Lower lobe of right lung (tissue), 2 donors: ENCODE results near the gene NRBF2. TPM values are rescaled to one million over a fixed set of nuclear protein-coding genes. Genes with fewer than 3 reads are reported as not detected.
"Not testable (repeated sequence)": the region's sequence is repeated elsewhere in the genome, so short reads cannot be mapped to it uniquely, and the experiment has no call there.

Experiments used
- ATAC-seq, 2 donors: fragments of 200-7000 bp; cut with Tn5 transposase; one replicate each; pipeline ENCODE4 v1.9.1; 2020 to 2022; ENCODE audit warnings: mild to moderate bottlenecking in 2 of 2, moderate library complexity in 2 of 2
- DNase-seq: peaks from one replicate; pipeline ENCODE4 v3.0.0-alpha.2; 2020
- H3K27ac ChIP-seq: fragments of 200-600 bp; one replicate; pipeline ENCODE4 v1.8.0; 2022
- H3K27me3 ChIP-seq: fragments of 200-600 bp; one replicate; pipeline ENCODE4 v1.8.0; 2022; ENCODE audit warnings: low read depth
- H3K36me3 ChIP-seq: fragments of 200-600 bp; one replicate; pipeline ENCODE4 v1.8.0; 2022; ENCODE audit warnings: mild to moderate bottlenecking
- H3K4me1 ChIP-seq: fragments of 200-600 bp; one replicate; pipeline ENCODE4 v1.8.0; 2022
- H3K4me3 ChIP-seq: fragments of 200-600 bp; one replicate; pipeline ENCODE4 v1.8.0; 2022; ENCODE audit warnings: mild to moderate bottlenecking
- H3K9me3 ChIP-seq: fragments of 200-600 bp; one replicate; pipeline ENCODE4 v1.8.0; 2022
- CTCF ChIP-seq: fragments of 200-600 bp; IDR thresholded peaks from one replicate; pipeline ENCODE4 v1.8.0; 2022; ENCODE audit warnings: antibody characterized with exemption, mild to moderate bottlenecking
- intact Hi-C: fragments of 100-400 bp; cut with DNase I; formaldehyde crosslinking; loops from one replicate; pipeline ENCODE4 v1.11.0; 2022
- long read RNA-seq: library from polyadenylated mRNA; unstranded; transcript quantifications from one replicate; pipeline ENCODE4 v2.0.0, GENCODE V29; 2021
- total RNA-seq: library from RNA; stranded (reverse); fragmentation: NEBNext Ultra II Directional; extraction: Animal tissue kit (Norgen Biotek cat#: 25700); gene quantifications from one replicate; pipeline ENCODE4 v1.2.1, GENCODE V29; 2021
- donor health status: DM: no; HTN: yes; CAD: no; lungs with severe emphysema.

NRBF2 gene
- 24.3 TPM for total RNA-seq
- long read RNA-seq, transcript NRBF2-201 (4 exons, 1,853 nt), result major isoform, 70 of 71 reads
- long read RNA-seq, partial matches to known transcripts, result 0 of 71 reads
- long read RNA-seq, other reads (novel, unspliced or antisense), result 1 of 71 reads

GRCh38 chr10:63133056-63133820 is at the start of gene NRBF2:
NRBF2 (plus strand) TSS chr10:63133328; CDS start chr10:63133471, 143 bp downstream.
- H3K27me3 ChIP-seq, result no peaks in the 10 kb centered on the region
- intact Hi-C loops, result no loop called here
- ATAC-seq, result peak; percentile 99
- TF ChIP-seq CTCF, result peak; percentile 23
- H3K36me3 ChIP-seq, result no peaks in the 10 kb centered on the region
- H3K4me3 ChIP-seq, result peak within 1 kb of the TSS; percentile 92
- DNase-seq, result peak; percentile 99
- no peaks in the 10 kb centered on the region for H3K9me3 ChIP-seq
- H3K27ac ChIP-seq, result peak within 1 kb of the TSS; percentile 97
- H3K4me1 ChIP-seq, result peaks cover 44% of the 10 kb centered on the region

- DNase-seq, H3K27ac ChIP-seq, H3K4me3 ChIP-seq, H3K36me3 ChIP-seq, ATAC-seq, H3K9me3 ChIP-seq, intact Hi-C loops, H3K4me1 ChIP-seq, H3K27me3 ChIP-seq: not testable (repeated sequence)
Observed at GRCh38 chr10:63083406-63083805, 49.7 kb upstream of the NRBF2 start.

GRCh38 chr10:63083904-63084689 is 49.0 kb upstream of the NRBF2 start:
- Histone ChIP-seq H3K4me1 (no peaks in the 10 kb centered on the region), H3K36me3 (no peaks in the 10 kb centered on the region), H3K4me3 (no peak overlapping the region), H3K9me3 (no peaks in the 10 kb centered on the region), H3K27ac (no peak overlapping the region), H3K27me3 (no peaks in the 10 kb centered on the region)
- no peak for DNase-seq
- peak; percentile 86 to 88 for ATAC-seq
- TF ChIP-seq CTCF, result peak; percentile 66
- intact Hi-C loops, result no loop called here

DNA sequence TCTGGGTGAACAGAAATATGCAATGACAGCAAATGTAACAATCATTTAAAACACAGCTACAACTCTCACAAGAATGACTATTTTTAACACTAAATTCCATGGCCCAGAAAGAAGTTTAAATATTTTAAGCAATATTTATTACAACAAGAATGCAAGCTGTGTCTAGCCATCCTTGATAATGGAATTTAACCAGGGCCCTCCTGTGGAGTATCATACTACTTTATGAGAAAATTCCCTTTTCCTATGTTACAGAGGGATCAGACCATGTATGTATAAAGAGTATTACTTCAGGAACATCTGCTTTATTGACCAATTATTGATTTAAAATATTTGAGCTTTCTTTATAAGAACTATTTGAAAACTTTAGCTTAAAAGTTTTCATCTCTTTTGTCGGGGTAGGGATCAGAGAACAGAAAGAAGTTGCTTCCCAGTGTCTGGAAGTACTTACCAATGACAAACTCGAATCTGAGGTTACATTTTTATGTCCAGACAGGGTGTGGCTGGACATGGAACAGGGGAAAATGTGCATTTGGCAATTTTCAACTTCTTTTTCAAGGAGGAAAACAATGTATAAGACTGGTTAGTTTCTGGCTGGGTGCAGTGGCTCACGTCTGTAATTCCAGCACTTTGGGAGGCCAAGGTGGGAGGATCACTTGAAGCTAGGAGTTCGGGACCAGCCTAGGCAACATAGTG is 48.3 kb upstream of the NRBF2 start:
- intact Hi-C loops, result no loop called here
- TF ChIP-seq CTCF, result no peak
- no peak overlapping the region for H3K27ac ChIP-seq
- no peak overlapping the region for H3K4me3 ChIP-seq
- no peak for DNase-seq
- no peaks in the 10 kb centered on the region for H3K4me1 ChIP-seq
- no peaks in the 10 kb centered on the region for H3K9me3 ChIP-seq
- ATAC-seq, result no peak
- no peaks in the 10 kb centered on the region for H3K27me3 ChIP-seq
- no peaks in the 10 kb centered on the region for H3K36me3 ChIP-seq

- no peak for DNase-seq
- H3K36me3 ChIP-seq, result no peaks in the 10 kb centered on the region
- intact Hi-C loops, result no loop called here
- ATAC-seq, result no peak
- H3K4me3 ChIP-seq, result no peak overlapping the region
- TF ChIP-seq CTCF, result no peak
- H3K9me3 ChIP-seq, result no peaks in the 10 kb centered on the region
- no peaks in the 10 kb centered on the region for H3K27me3 ChIP-seq
- no peak overlapping the region for H3K27ac ChIP-seq
- H3K4me1 ChIP-seq, result no peaks in the 10 kb centered on the region
Observed at GRCh38 chr10:63093227-63093626, 39.9 kb upstream of the NRBF2 start.
